Measurements from ENCODE around the gene KRT26. TPM values are rescaled to one million over a fixed set of nuclear protein-coding genes. Genes with fewer than 3 reads are reported as not detected.

The KRT26 gene
- total and polyA plus RNA-seq, 8 donors = not detected

DNA sequence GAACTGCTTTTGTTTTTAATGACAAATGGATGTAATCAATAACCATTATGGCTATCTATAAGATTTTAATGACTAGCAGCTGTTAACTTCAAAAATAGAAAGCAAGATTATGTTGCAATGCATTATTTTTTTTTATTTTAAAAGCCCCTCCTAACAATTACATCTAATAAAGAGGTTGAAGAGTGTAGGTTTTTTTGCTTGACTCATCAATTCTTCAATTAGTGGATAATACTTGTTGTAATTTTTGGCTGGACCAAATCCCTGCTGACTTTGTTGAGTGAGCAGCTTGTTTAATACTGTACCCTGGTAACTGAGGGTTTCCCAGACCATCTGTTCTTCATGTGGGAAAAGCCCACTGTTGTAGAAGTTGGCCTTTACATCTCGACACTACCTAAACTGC is 41.0 kb downstream of the KRT26 start:
- Histone ChIP-seq H3K36me3 (no peaks in the 10 kb centered on the region), H3K9me3 (no peaks in the 10 kb centered on the region), H3K4me1 (no peaks in the 10 kb centered on the region), H3K4me3 (no peak overlapping the region), H3K27ac (no peak overlapping the region), H3K27me3 (peaks cover 0 to 17% (median 0%) of the 10 kb centered on the region in 3 donors)
- WGBS, 5 donors = 77 to 88% (median 81%) methylated on average over 1 of the region's 1 CpG
- no peak for DNase-seq
- intact Hi-C loops (cut with DNase I; ENCODE audit: low total_unique reads) = no loop called here
- TF ChIP-seq POLR2AphosphoS5 (IDR thresholded peaks at IDR 0.05) (no peak), EP300 (IDR thresholded peaks at IDR 0.05) (no peak), CTCF (IDR thresholded peaks at IDR 0.05) (no peak), POLR2A (IDR thresholded peaks at IDR 0.05) (no peak)

DNA sequence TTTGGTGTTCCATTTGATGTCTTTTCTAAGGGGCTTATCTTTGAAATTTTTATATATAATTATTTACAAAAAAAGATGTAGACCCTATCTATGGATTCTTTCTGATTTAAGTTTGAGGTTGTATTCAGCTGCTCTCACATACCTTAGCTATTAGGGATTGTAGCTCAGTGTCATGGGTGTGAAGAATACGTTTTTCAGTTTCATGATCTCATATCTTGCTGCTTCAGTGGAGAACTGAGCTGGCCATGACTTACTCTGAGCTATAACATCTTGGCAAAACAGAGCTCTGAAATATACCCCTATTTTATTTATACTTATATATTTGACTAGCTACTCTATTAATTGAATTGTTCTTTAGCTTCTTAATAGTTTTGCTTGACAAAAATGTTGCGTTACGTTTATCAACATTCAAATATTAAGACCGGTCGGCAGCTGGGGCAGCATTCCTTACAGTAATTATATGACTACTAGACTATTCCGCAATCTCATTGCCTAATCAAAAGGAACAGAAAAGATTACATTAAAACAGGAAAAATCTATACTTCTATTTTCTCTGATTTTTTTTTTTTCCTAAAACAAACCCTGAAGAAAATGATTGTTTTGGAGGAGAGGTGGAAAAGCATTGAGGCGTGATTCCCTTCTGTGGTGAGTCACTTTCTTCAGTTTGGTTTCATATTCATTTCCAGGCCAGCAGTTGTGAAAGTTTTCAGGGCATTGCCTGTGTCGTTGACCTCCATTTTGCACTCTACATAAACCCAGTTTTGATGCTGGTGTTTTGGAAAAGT is 44.4 kb downstream of the KRT26 start:
- Histone ChIP-seq H3K36me3 (no peaks in the 10 kb centered on the region), H3K27ac (no peak overlapping the region), H3K27me3 (peaks cover 0 to 11% (median 0%) of the 10 kb centered on the region in 3 donors), H3K4me3 (no peak overlapping the region), H3K4me1 (no peaks in the 10 kb centered on the region), H3K9me3 (no peaks in the 10 kb centered on the region)
- DNase-seq = peak in 1 of 2 donors; percentile 18
- TF ChIP-seq POLR2A (IDR thresholded peaks at IDR 0.05) = no peak
- TF ChIP-seq POLR2AphosphoS5 (IDR thresholded peaks at IDR 0.05) = no peak
- TF ChIP-seq EP300 (IDR thresholded peaks at IDR 0.05) = no peak
- no peak for TF ChIP-seq CTCF (IDR thresholded peaks at IDR 0.05)
- 32 to 51% (median 35%) methylated on average over 8 of the region's 8 CpGs for WGBS, 5 donors
- intact Hi-C loops (cut with DNase I; ENCODE audit: low total_unique reads) = no loop called here

- H3K4me1 ChIP-seq = no peaks in the 10 kb centered on the region
- TF ChIP-seq CTCF (IDR thresholded peaks at IDR 0.05) = peak in 2 of 7 experiments; percentile 38 to 42
- no peak for TF ChIP-seq EP300 (IDR thresholded peaks at IDR 0.05)
- H3K27ac ChIP-seq = no peak overlapping the region
- no peaks in the 10 kb centered on the region for H3K36me3 ChIP-seq
- intact Hi-C loops (cut with DNase I; ENCODE audit: low total_unique reads) = no loop called here
- WGBS, 5 donors = 46 to 64% (median 57%) methylated on average over 2 of the region's 2 CpGs
- peaks cover 0 to 11% (median 0%) of the 10 kb centered on the region in 3 donors for H3K27me3 ChIP-seq
- H3K4me3 ChIP-seq = no peak overlapping the region
- DNase-seq = no peak
- no peaks in the 10 kb centered on the region for H3K9me3 ChIP-seq
Measured at GRCh38 chr17:40726919-40727318, 45.1 kb downstream of the KRT26 start.

- H3K36me3 ChIP-seq = no peaks in the 10 kb centered on the region
- no peak for DNase-seq
- H3K27me3 ChIP-seq = peaks cover 0 to 4% (median 0%) of the 10 kb centered on the region in 3 donors
- intact Hi-C loops (cut with DNase I; ENCODE audit: low total_unique reads) = no loop called here
- H3K27ac ChIP-seq = no peak overlapping the region
- 67 to 83% (median 74%) methylated on average over 1 of the region's 1 CpG for WGBS, 5 donors
- no peak for TF ChIP-seq POLR2AphosphoS5 (IDR thresholded peaks at IDR 0.05)
- no peak for TF ChIP-seq POLR2A (IDR thresholded peaks at IDR 0.05)
- TF ChIP-seq EP300 (IDR thresholded peaks at IDR 0.05) = no peak
- TF ChIP-seq CTCF (IDR thresholded peaks at IDR 0.05) = no peak
- H3K4me3 ChIP-seq = no peak overlapping the region
- H3K9me3 ChIP-seq = no peaks in the 10 kb centered on the region
- no peaks in the 10 kb centered on the region for H3K4me1 ChIP-seq
Measured at GRCh38 chr17:40724656-40725055, 47.3 kb downstream of the KRT26 start.

Data from stomach (tissue), 9 donors.